ENCODE results near the gene VSX2.

VSX2 gene

DNA sequence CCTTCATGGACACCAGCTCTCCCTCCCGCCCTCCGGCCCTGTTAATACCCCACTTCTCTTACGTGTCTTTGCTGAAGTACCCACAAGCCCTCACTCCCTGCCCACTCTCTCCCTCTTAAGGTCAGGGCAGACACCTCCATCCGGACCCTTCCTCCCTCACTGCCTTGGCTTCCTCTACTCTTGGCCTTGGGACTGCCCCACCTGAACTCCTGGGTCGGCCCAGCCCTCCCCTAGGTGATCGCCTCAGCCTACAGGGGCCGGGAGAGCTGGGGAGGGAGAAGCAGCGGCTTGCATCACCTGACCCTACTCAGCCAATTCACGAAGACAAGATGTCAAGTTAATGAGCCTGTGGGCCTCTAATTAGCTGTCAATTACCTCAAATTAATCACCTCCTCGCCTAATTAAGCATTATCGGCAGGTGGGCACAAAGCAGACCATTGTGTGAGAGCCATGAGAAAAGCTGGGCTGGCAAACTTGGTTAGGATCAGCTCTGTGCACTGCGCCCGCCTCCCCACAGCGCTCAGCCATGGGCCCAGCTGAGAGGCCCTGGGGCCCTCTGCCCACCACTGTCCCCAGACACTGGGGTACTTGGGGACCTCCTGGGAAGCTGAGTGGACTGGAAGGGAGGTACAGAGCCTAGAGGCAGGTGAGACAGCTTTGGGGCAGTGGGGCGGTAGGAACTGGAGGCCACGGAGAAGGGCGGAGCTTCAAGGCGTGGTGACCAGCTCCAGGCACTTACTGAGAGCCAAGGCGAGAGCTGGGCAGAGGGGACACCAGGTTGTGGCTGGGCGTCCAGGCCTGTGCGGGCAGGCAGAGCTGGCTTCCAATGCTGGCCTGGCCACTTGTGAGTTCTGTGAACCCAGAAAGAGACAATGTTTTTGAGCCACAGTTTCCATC lies 25.1 kb upstream of the VSX2 start:
- no peaks in the 10 kb centered on the region for H3K9me3 ChIP-seq (ENCODE audit: control insufficient read depth, insufficient read depth, low read depth, low read length)
- H3K36me3 ChIP-seq (ENCODE audit: control insufficient read depth in 2 of 2, insufficient read depth in 1 of 2, low read length in 2 of 2) = no peaks in the 10 kb centered on the region
- no peaks in the 10 kb centered on the region for H3K4me1 ChIP-seq (ENCODE audit: control insufficient read depth, insufficient read depth, low read length)
- TF ChIP-seq ZNF529 (tag by site-specific recombination; IDR thresholded peaks at IDR 0.05; ENCODE audit: insufficient replicate concordance) (no peak), ZNF776 (tag by site-specific recombination; IDR thresholded peaks at IDR 0.05; ENCODE audit: borderline replicate concordance) (no peak), ZNF366 (tag by site-specific recombination; conservative IDR thresholded peaks at IDR 0.05) (no peak), ZNF24 (tag by site-specific recombination; IDR thresholded peaks at IDR 0.05) (no peak), ZNF174 (tag by site-specific recombination; IDR thresholded peaks at IDR 0.05) (no peak), ZNF324 (tag by site-specific recombination; IDR thresholded peaks at IDR 0.05) (no peak), ZNF146 (tag by site-specific recombination; IDR thresholded peaks at IDR 0.05) (no peak), ZNF266 (tag by site-specific recombination; IDR thresholded peaks at IDR 0.05; ENCODE audit: low read depth) (no peak)
- TF ChIP-seq, protein P1, sequence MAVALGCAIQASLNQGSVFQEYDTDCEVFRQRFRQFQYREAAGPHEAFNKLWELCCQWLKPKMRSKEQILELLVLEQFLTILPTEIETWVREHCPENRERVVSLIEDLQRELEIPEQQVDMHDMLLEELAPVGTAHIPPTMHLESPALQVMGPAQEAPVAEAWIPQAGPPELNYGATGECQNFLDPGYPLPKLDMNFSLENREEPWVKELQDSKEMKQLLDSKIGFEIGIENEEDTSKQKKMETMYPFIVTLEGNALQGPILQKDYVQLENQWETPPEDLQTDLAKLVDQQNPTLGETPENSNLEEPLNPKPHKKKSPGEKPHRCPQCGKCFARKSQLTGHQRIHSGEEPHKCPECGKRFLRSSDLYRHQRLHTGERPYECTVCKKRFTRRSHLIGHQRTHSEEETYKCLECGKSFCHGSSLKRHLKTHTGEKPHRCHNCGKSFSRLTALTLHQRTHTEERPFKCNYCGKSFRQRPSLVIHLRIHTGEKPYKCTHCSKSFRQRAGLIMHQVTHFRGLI (tag by site-specific recombination; IDR thresholded peaks at IDR 0.05) = no peak
- ChIA-PET CTCF (interaction anchor here (0.6 to 3.4 kb wide), 4 partner anchors 37 to 705 kb away, joined by 3 to 12 read pairs (median 4); no protein-coding TSS in a partner anchor), POLR2A (interaction anchor here (1.2 kb wide), 1 partner anchor 9 kb away, joined by 3 read pairs; no protein-coding TSS in a partner anchor)
- no peak overlapping the region for H3K4me3 ChIP-seq (ENCODE audit: low read depth, low read length)
- H3K27ac ChIP-seq (ENCODE audit: extremely low read depth, low read depth, low read length) = no peak overlapping the region

DNA sequence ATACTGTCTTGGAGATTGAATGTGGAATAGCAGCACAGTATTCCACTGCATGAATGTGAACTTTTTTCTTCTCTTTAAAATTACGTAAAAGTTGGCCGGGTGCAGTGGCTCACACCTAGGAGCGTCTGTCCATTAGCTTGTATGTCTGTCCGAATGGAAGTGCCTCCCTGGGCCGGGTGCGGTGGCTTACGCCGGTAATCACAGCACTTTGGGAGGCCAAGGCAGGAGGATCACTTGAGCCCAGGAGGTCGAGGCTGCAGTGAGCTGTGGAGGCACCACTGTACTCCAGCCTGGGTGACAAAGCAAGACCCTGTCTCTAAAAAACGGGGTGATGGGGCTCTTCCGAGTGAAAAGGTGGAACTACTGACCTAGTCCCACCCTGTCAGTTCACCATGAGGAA lies 22.6 kb upstream of the VSX2 start:
- H3K4me1 ChIP-seq (ENCODE audit: control insufficient read depth, insufficient read depth, low read length) = no peaks in the 10 kb centered on the region
- no peaks in the 10 kb centered on the region for H3K9me3 ChIP-seq (ENCODE audit: control insufficient read depth, insufficient read depth, low read depth, low read length)
- H3K27ac ChIP-seq (ENCODE audit: extremely low read depth, low read depth, low read length) = no peak overlapping the region
- CTCF ChIA-PET = interaction anchor here (0.7 to 1.0 kb wide), 5 partner anchors 14 to 77 kb away, joined by 3 to 4 read pairs (median 3); no protein-coding TSS in a partner anchor
- TF ChIP-seq ZXDB (tag by site-specific recombination; IDR thresholded peaks at IDR 0.05) (no peak), ZNF366 (tag by site-specific recombination; conservative IDR thresholded peaks at IDR 0.05) (no peak), ZNF670 (tag by site-specific recombination; IDR thresholded peaks at IDR 0.05; ENCODE audit: low read depth) (no peak), SALL2 (tag by site-specific recombination; IDR thresholded peaks at IDR 0.05; ENCODE audit: borderline replicate concordance) (no peak), KLF1 (tag by site-specific recombination; IDR thresholded peaks at IDR 0.05) (no peak), ZNF132 (tag by site-specific recombination; IDR thresholded peaks at IDR 0.05; ENCODE audit: borderline replicate concordance) (no peak)
- TF ChIP-seq, protein P2, sequence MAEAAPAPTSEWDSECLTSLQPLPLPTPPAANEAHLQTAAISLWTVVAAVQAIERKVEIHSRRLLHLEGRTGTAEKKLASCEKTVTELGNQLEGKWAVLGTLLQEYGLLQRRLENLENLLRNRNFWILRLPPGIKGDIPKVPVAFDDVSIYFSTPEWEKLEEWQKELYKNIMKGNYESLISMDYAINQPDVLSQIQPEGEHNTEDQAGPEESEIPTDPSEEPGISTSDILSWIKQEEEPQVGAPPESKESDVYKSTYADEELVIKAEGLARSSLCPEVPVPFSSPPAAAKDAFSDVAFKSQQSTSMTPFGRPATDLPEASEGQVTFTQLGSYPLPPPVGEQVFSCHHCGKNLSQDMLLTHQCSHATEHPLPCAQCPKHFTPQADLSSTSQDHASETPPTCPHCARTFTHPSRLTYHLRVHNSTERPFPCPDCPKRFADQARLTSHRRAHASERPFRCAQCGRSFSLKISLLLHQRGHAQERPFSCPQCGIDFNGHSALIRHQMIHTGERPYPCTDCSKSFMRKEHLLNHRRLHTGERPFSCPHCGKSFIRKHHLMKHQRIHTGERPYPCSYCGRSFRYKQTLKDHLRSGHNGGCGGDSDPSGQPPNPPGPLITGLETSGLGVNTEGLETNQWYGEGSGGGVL (tag by site-specific recombination; IDR thresholded peaks at IDR 0.05) = no peak
- TF ChIP-seq, protein P3, sequence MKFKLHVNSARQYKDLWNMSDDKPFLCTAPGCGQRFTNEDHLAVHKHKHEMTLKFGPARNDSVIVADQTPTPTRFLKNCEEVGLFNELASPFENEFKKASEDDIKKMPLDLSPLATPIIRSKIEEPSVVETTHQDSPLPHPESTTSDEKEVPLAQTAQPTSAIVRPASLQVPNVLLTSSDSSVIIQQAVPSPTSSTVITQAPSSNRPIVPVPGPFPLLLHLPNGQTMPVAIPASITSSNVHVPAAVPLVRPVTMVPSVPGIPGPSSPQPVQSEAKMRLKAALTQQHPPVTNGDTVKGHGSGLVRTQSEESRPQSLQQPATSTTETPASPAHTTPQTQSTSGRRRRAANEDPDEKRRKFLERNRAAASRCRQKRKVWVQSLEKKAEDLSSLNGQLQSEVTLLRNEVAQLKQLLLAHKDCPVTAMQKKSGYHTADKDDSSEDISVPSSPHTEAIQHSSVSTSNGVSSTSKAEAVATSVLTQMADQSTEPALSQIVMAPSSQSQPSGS (tag by site-specific recombination; IDR thresholded peaks at IDR 0.05; ENCODE audit: low read depth) = no peak
- TF ChIP-seq, protein P4, sequence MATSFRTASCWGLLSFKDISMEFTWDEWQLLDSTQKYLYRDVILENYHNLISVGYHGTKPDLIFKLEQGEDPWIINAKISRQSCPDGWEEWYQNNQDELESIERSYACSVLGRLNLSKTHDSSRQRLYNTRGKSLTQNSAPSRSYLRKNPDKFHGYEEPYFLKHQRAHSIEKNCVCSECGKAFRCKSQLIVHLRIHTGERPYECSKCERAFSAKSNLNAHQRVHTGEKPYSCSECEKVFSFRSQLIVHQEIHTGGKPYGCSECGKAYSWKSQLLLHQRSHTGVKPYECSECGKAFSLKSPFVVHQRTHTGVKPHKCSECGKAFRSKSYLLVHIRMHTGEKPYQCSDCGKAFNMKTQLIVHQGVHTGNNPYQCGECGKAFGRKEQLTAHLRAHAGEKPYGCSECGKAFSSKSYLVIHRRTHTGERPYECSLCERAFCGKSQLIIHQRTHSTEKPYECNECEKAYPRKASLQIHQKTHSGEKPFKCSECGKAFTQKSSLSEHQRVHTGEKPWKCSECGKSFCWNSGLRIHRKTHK (tag by site-specific recombination; IDR thresholded peaks at IDR 0.05) = no peak
- TF ChIP-seq, protein P5, sequence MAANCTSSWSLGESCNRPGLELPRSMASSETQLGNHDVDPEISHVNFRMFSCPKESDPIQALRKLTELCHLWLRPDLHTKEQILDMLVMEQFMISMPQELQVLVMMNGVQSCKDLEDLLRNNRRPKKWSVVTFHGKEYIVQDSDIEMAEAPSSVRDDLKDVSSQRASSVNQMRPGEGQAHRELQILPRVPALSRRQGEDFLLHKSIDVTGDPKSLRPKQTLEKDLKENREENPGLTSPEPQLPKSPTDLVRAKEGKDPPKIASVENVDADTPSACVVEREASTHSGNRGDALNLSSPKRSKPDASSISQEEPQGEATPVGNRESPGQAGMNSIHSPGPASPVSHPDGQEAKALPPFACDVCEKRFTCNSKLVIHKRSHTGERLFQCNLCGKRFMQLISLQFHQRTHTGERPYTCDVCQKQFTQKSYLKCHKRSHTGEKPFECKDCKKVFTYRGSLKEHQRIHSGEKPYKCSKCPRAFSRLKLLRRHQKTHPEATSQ (tag by site-specific recombination; IDR thresholded peaks at IDR 0.05) = no peak
- POLR2A ChIA-PET = no interaction called here
- no peak overlapping the region for H3K4me3 ChIP-seq (ENCODE audit: low read depth, low read length)
- no peaks in the 10 kb centered on the region for H3K36me3 ChIP-seq (ENCODE audit: control insufficient read depth in 2 of 2, insufficient read depth in 1 of 2, low read length in 2 of 2)
